NCI-H146 (cell line): Measurements from ENCODE around the gene DENND1B.

Source experiments
- DNase-seq: peaks from one replicate; lab custom pipeline; 2025; lab: John Stamatoyannopoulos, UW

The DENND1B gene

GRCh38 chr1:197467881-197468280 is 307.4 kb downstream of the DENND1B start:
- no peak for DNase-seq

DNA sequence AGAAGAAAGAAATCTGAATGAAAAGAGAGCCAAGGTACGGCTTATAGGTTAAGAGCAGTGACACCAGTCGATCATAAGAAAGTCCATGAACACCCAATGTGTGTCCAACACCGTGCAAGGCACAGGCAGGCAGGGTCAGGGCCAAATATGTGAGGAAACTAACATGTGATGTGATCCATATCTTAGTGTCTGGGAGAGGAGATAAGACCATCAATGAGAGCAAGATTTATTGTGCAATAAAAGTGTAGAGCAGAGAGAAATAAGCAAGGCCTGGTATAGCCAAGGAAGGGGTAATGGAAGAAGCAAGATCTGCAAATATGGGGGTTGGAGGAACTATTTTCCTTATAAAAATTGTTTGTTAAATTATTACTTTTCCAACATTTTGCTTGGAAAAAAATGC is 308.5 kb downstream of the DENND1B start:
- DNase-seq, result no peak

DNA sequence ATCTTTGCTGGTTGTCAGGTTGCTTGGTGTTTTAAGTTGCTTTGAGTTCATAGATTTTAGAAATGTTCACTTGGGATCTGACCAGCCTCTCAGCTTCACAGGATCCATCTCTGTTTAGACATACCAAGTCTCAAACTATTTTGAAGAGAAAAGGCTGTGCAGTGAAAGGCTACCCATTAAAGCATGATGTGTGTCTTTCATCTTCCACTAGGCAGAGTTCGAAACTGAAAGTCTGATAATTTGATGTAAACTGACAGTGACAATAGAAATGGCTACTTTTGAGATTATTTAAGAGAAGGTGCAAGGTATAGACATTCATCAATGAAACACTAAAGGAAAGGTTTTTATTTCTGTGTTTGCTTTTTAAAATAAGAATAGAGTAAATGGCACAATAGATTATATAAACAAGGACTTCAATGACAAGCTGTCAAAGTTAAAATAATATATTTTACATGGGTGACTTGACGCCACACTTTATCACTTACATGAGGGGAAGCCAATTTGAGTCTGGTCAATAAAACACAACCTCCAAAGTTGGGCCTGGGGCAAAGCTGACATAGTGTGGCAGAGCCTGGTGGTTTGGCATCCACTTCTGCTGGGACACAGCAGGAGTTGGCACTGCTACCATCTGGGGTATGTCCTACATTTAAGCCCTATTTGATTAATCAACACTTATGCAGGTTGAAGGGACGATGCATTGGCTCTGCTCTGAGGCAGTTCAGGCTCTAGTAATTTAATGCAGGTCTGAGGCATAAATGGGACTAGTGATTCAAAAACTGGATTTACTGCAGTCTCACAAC is 309.6 kb downstream of the DENND1B start:
- no peak for DNase-seq

GRCh38 chr1:197464044-197464443 is 311.2 kb downstream of the DENND1B start:
- no peak for DNase-seq

- DNase-seq, result peak; percentile 1
Measured at GRCh38 chr1:197463142-197463541, 312.1 kb downstream of the DENND1B start.

GRCh38 chr1:197462539-197462938 is 312.7 kb downstream of the DENND1B start:
- no peak for DNase-seq
